ENCODE data around the gene HHATL.

DNA sequence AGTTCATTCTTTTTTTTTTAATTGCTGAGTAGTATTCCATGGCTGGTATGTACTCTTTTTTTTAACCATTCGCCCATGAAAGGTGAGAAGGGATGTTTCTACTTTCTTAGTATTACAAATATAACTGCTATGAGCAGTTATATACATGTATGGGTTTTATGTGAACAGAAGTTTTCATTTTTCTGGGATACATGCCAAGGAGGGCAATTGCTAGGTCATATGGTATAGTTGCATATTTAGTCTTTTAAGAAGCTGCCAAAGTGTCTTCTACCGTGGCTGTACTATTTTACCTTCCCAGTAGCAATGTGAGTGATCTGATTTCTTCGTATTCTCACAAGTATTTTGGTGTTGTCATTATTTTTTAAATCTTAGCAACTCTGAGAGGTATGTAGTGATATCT, 28.5 kb downstream of the HHATL start:
- TF ChIP-seq POLR2A (IDR thresholded peaks at IDR 0.05; ENCODE audit: low read length): no peak
- no peak for TF ChIP-seq GATA1 (IDR thresholded peaks at IDR 0.05; ENCODE audit: low read depth, low read length)

Data from erythroblast (primary cell).